ENCODE data around the gene PHLPP1.
"Not testable (repeated sequence)": the region's sequence is repeated elsewhere in the genome, so short reads cannot be mapped to it uniquely, and the experiment has no call there.

PHLPP1 gene

GRCh38 chr18:62717925-62718800 is 2.8 kb downstream of the PHLPP1 start:
- DNase-seq: no peak

DNA sequence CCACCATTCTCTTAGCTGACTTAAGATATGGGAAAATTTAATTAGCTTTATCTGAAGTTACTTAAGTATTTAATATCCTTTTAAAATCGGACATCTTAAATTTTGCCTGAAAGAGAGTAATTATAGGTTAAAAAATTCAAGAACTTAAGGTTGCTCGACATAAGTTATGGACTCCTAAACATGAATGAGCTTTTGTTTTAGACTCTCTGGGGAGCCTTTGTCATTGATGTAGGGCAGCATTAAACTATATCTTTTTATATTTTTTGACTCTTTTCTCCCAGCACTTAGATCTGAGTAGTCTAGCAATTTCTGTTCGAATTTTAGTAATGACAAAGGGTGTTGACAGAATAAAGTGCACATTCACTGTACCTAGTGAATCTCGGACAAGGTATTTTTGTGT is 4.7 kb downstream of the PHLPP1 start:
- no peak for DNase-seq

- no peak for DNase-seq
These were observed 5.6 kb downstream of the PHLPP1 start for GRCh38 chr18:62720766-62721613.

- peak; percentile 53 for DNase-seq
These were observed 6.8 kb downstream of the PHLPP1 start for GRCh38 chr18:62721839-62722795.

GRCh38 chr18:62723666-62724281 is 8.4 kb downstream of the PHLPP1 start:
- no peak for DNase-seq

DNA sequence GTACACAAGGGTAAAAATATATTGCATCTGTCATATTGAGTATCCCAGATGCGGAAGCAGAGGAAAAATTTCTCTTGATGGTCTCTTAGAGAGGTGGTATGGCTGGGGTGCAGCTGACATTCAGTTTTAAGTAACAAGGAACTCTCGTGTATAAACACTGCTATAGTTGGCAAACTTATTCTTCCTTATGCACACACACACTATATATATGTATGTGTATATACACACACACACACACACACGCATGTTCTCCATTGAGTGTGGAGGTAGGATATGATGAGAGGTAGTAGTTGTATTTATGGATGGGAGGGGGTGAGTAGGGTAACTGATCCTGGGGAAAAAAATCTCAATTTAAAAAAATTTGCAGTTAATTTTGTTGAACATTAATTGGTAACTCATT is 10.6 kb downstream of the PHLPP1 start:
- no peak for DNase-seq

GRCh38 chr18:62728254-62728653 is 12.9 kb downstream of the PHLPP1 start:
- DNase-seq: no peak

- DNase-seq: no peak
These were observed 14.4 kb downstream of the PHLPP1 start for GRCh38 chr18:62729487-62730386.

GRCh38 chr18:62730941-62731340 is 15.6 kb downstream of the PHLPP1 start:
- no peak for DNase-seq

DNA sequence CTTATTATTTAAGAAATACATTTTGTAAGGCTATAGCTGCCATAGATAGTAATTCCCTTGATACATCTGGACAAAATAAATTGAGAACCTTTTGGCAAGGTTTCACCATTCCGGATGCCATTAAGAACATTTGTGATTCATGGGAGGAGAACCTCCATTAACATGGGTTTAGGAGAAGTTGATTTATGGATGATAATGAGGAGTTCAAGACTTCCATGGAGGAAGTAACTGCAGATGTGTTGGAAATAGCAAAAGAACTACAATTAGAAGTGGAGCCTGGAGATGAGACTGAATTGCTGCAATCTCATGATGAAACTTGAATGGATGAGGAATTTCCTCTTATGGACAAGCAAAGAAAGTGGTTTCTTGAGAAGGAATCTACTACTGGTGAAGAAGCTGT is 17.3 kb downstream of the PHLPP1 start:
- DNase-seq: no peak

GRCh38 chr18:62734290-62734689 is 18.9 kb downstream of the PHLPP1 start:
- no peak for DNase-seq

DNA sequence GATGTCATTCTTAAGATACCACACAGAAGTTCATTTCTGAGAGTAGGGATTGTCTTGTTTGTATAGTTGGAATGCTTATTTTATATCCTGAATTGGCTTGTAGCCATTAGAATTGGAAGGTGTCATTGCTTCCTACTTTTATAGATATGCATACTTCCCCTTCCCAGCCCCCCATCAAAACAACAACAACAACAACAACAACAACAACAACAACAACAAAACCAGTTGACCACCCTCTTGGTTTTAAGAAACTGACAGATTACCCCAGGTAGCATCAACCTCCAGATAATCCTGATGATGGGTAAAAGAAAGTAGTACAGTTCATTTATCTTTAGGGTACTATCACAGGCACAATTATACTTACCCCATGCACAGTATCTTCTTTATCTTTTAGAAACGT is 20.0 kb downstream of the PHLPP1 start:
- DNase-seq: no peak

GRCh38 chr18:62736077-62736855 is 20.9 kb downstream of the PHLPP1 start:
- no peak for DNase-seq

DNA sequence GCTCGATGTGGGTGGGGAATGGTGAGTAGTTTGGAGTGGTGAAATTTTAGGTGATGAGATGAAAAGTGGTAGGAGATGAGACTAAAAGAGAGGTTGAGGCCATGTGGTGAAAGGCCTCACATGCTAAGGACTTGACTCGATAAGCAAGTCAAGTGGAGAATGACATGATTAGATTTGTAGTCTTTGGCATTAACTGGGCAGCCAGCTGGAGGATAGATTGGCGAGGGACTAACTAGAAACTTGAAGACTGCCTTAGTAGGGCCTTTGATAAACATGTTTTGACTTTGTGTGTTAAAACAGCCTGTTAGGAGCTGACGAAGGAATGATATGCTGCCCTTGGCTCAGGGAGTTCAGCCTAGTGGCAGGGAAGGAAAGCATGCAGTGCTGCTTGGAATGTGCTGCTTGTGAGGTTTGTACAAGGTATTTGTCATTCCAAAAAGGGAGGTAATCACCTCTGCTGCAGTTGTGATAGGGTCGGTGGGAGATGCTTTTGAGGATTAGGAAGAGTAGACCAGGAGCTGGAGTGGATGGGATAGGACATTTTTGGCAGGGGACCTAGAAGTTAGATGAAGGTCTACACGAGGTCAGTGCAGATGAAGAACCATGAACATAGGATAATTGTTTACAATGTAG is 22.0 kb downstream of the PHLPP1 start:
- no peak for DNase-seq

GRCh38 chr18:62738639-62739038 is 23.3 kb downstream of the PHLPP1 start:
- no peak for DNase-seq

DNA sequence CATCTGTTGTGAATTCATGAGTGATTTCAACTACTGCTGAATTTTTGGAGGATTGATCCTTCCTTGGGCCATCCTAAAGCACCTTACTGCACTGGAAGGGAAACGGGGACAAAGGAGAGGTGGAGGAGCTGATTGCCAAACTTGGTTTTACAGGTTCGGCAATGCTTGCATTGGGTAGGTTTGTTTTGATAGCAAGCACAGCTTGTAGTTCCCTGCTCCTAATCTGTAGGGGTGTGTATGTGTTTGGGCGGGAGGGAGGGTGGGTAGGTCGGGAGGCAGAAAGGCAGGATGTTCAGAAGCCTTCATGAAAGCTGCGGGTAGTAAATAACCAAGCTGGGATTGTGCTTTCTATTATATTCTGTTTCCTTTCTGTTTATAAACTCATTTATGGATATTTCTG is 24.6 kb downstream of the PHLPP1 start:
- no peak for DNase-seq

GRCh38 chr18:62740650-62741049 is 25.3 kb downstream of the PHLPP1 start:
- DNase-seq: not testable (repeated sequence)

DNA sequence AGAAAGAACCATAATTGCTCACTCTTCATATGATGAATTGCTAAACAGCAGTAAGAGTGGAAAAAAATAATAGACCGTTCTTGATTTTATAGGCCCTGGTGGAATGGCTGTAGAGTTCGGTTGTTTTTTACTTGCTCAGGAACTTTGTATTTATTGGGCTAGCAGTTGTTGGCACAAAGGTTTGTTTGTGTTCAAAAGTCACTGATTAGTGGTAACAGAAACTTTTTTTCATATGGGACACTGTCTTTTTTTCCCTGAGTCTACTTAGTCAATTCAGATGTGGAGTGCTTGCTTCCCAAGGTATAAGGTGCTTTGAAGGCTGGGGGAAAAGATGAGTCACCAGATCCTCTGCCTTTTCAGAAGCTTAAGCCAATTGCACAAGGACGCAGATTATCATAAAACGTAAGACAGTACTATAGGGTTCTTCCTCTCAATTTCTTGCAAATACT is 25.8 kb downstream of the PHLPP1 start:
- DNase-seq: no peak

- DNase-seq: no peak
These were observed 26.2 kb downstream of the PHLPP1 start for GRCh38 chr18:62741584-62741983.
